GM12878 (cell line): ENCODE results near the gene LAMP1. TPM values are rescaled to one million over a fixed set of nuclear protein-coding genes. Genes with fewer than 3 reads are reported as not detected.

Experiments
- ATAC-seq: fragments of 200-7000 bp; cut with Tn5 transposase; 3 replicates; pipeline ENCODE4 v1.9.1; 2020; ENCODE audit warnings: mild to moderate bottlenecking, moderate library complexity
- BruUV-seq: library from RNA; stranded (reverse); fragments of 400-500 nt; replicated peaks from 2 replicates; lab custom pipeline; 2021; lab: Mats Ljungman, UMichigan
- CTCF ChIA-PET: fragments of 300-600 bp; sonication (Branson Sonifier 250); formaldehyde crosslinking; extraction: SDS; loops from one replicate; lab custom pipeline; 2021; ENCODE audit warnings: inconsistent platforms; lab: Yijun Ruan, JAX
- POLR2A ChIA-PET: fragments of 350-600 bp; formaldehyde crosslinking; extraction: SDS; loops from one replicate; lab custom pipeline; 2021; ENCODE audit warnings: inconsistent platforms; lab: Charles Lee
- RAD21 ChIA-PET: fragments of 300-600 bp; sonication (Branson Sonifier 250); formaldehyde crosslinking; loops from one replicate; lab custom pipeline; 2023; ENCODE audit warnings: antibody characterized with exemption; ENCODE audit not compliant: unreplicated experiment; lab: Charles Lee
- SMC1A ChIA-PET: fragments of 300-600 bp; sonication (Branson Sonifier 250); formaldehyde crosslinking; loops from one replicate; lab custom pipeline; 2023; ENCODE audit not compliant: unreplicated experiment, uncharacterized antibody; lab: Charles Lee
- DNase-seq: peaks from one replicate; pipeline ENCODE4 v3.0.0-alpha.2; 2011; ENCODE audit warnings: low read depth, low spot score
- FAIRE-seq: peaks from 3 replicates; lab custom pipeline; 2011; peaks lifted over from hg19 to GRCh38; lab: Jason Lieb, UNC
- H2AFZ ChIP-seq: 2 replicates; pipeline ENCODE4 v1.6.0; 2011; ENCODE audit warnings: low read depth, low read length, control low read depth; ENCODE audit not compliant: control insufficient read depth
- H3K27ac ChIP-seq: 2 replicates; pipeline ENCODE4 v1.5.1; 2011; ENCODE audit warnings: control low read depth; ENCODE audit not compliant: control insufficient read depth, insufficient read depth
- H3K27me3 ChIP-seq, 2 experiments: replicated peaks in 1 of 2; 2 replicates each; pipeline versions ENCODE4 v1.6.0 to v1.6.1; 2011; ENCODE audit warnings: low read length in 1 of 2; ENCODE audit not compliant: control insufficient read depth in 2 of 2, insufficient read depth in 2 of 2
- H3K36me3 ChIP-seq, 2 experiments: 2 replicates each; pipeline ENCODE4 v1.5.1; 2011; ENCODE audit warnings: low read length in 1 of 2; ENCODE audit not compliant: control insufficient read depth in 2 of 2, insufficient read depth in 2 of 2
- H3K4me1 ChIP-seq: 2 replicates; pipeline ENCODE4 v1.6.1; 2011; ENCODE audit warnings: mild to moderate bottlenecking, low read length, moderate library complexity, mixed read lengths; ENCODE audit not compliant: control insufficient read depth, insufficient read depth
- H3K4me2 ChIP-seq: 2 replicates; pipeline ENCODE4 v1.6.0; 2011; ENCODE audit warnings: control low read depth; ENCODE audit not compliant: control insufficient read depth, insufficient read depth
- H3K4me3 ChIP-seq: fragments of 200-600 bp; sonication (generic); 2 replicates; pipeline ENCODE4 v1.5.1; 2016
- H3K79me2 ChIP-seq: 2 replicates; pipeline ENCODE4 v1.6.0; 2011; ENCODE audit warnings: low read length; ENCODE audit not compliant: control insufficient read depth, insufficient read depth
- H3K9ac ChIP-seq: 2 replicates; pipeline ENCODE4 v1.8.0; 2011; ENCODE audit warnings: low read length, control low read depth, mixed read lengths; ENCODE audit not compliant: control insufficient read depth, insufficient read depth
- H3K9me3 ChIP-seq: replicated peaks from 3 replicates; pipeline ENCODE4 v1.5.1; 2011; ENCODE audit warnings: mild to moderate bottlenecking, low read length; ENCODE audit not compliant: control insufficient read depth, insufficient read depth
- H4K20me1 ChIP-seq: 2 replicates; pipeline ENCODE4 v1.6.0; 2011; ENCODE audit not compliant: control insufficient read depth, insufficient read depth
- ASH2L ChIP-seq: fragments of 300-600, 200-600 bp; sonication (generic); IDR thresholded peaks from 2 replicates; pipeline ENCODE4 v1.6.1; 2017; ENCODE audit warnings: low read depth, mild to moderate bottlenecking, borderline replicate concordance
- BCL11A ChIP-seq: IDR thresholded peaks from 2 replicates; pipeline ENCODE4 v1.6.1; 2011; ENCODE audit warnings: low read depth, low read length
- BMI1 ChIP-seq: fragments of 450-650 bp; IDR thresholded peaks from 2 replicates; pipeline ENCODE4 v1.6.1; 2016; ENCODE audit warnings: mild to moderate bottlenecking, moderate library complexity, borderline replicate concordance
- CREM ChIP-seq: IDR thresholded peaks from 2 replicates; pipeline ENCODE4 v1.6.1; 2014; ENCODE audit warnings: antibody characterized with exemption, low read depth
- E4F1 ChIP-seq: fragments of 450-650 bp; IDR thresholded peaks from 2 replicates; pipeline ENCODE4 v1.6.1; 2018; ENCODE audit warnings: borderline replicate concordance, mild to moderate bottlenecking; ENCODE audit not compliant: partially characterized antibody
- GATAD2B ChIP-seq: fragments of 450-650 bp; conservative IDR thresholded peaks from 2 replicates; pipeline ENCODE4 v1.6.1; 2017; ENCODE audit warnings: low read depth, mild to moderate bottlenecking, moderate library complexity
- HDAC2 ChIP-seq: fragments of 200-600 bp; sonication (generic); IDR thresholded peaks from 2 replicates; pipeline ENCODE4 v1.6.1; 2017
- IRF5 ChIP-seq: fragments of 450-650 bp; IDR thresholded peaks from 2 replicates; pipeline ENCODE4 v1.6.1; 2017; ENCODE audit warnings: borderline replicate concordance
- KLF5 ChIP-seq: fragments of 450-650 bp; IDR thresholded peaks from 2 replicates; pipeline ENCODE4 v1.6.1; 2014; ENCODE audit warnings: mild to moderate bottlenecking; ENCODE audit not compliant: partially characterized antibody
- LARP7 ChIP-seq: fragments of 450-650 bp; IDR thresholded peaks from 2 replicates; pipeline ENCODE4 v1.6.1; 2017; ENCODE audit warnings: mild to moderate bottlenecking
- NKRF ChIP-seq: fragments of 450-650 bp; conservative IDR thresholded peaks from 2 replicates; pipeline ENCODE4 v1.6.1; 2017; ENCODE audit warnings: mild to moderate bottlenecking, moderate library complexity
- NR2F1 ChIP-seq: fragments of 450-650 bp; conservative IDR thresholded peaks from 2 replicates; pipeline ENCODE4 v1.6.1; 2017; ENCODE audit warnings: mild to moderate bottlenecking
- PAX8 ChIP-seq: fragments of 450-650 bp; IDR thresholded peaks from 2 replicates; pipeline ENCODE4 v1.6.1; 2017; ENCODE audit warnings: mild to moderate bottlenecking, moderate library complexity
- POLR2A ChIP-seq: IDR thresholded peaks from 2 replicates; pipeline ENCODE4 v1.6.1; 2011; ENCODE audit warnings: low read depth, mild to moderate bottlenecking, low read length
- POU2F2 ChIP-seq: IDR thresholded peaks from 3 replicates; pipeline ENCODE4 v1.6.1; 2011; ENCODE audit warnings: low read depth, mild to moderate bottlenecking, low read length, borderline replicate concordance
- RBBP5 ChIP-seq: fragments of 200-600 bp; sonication (generic); conservative IDR thresholded peaks from 2 replicates; pipeline ENCODE4 v1.6.1; 2016
- TAF1 ChIP-seq: IDR thresholded peaks from 2 replicates; pipeline ENCODE4 v1.6.1; 2011; ENCODE audit warnings: mild to moderate bottlenecking, low read depth, low read length, borderline replicate concordance
- TBL1XR1 ChIP-seq: IDR thresholded peaks from 2 replicates; pipeline ENCODE4 v1.6.1; 2012; ENCODE audit warnings: low read depth, low read length, improper control_type of control experiment
- WGBS: methylation state at CpG from one replicate; pipeline ENCODE4 v1.1.6; 2016; ENCODE audit warnings: low lambda C conversion rate; ENCODE audit not compliant: insufficient replicate concordance, insufficient coverage; ENCODE audit errors: missing lambda C conversion rate; 5-methylcytosine and 5-hydroxymethylcytosine counted together
- in situ Hi-C: fragments of 300-500 bp; cut with MboI; formaldehyde crosslinking; loops from 9 replicates; pipeline ENCODE4 v1.14.3; 2018; ENCODE audit warnings: mixed read lengths
- intact Hi-C: fragments of 100-400 bp; cut with micrococcal nuclease; formaldehyde crosslinking; loops from one replicate; pipeline ENCODE4 v1.14.2; 2022; ENCODE audit not compliant: unreplicated experiment
- polyA plus RNA-seq, 11 experiments: library from polyadenylated mRNA; depleted of rRNA in 4 of 11; unstranded in 6 of 11; stranded (reverse) in 5 of 11; fragments of >200 nt; fragmentation: Nextera tagmentation in 4 of 11; fragmentation: Illumina TruSeq in 1 of 11; extraction: Ambion mirVana in 4 of 11; extraction: Trizol in 1 of 11; gene quantifications; 1 replicate in 1 of 11; 2 replicates in 10 of 11; pipeline versions ENCODE4 v1.2.1 to v1.2.3, GENCODE V29; 2011 to 2016; ENCODE audit warnings: inconsistent platforms in 2 of 11, missing spikeins in 2 of 11, low read depth in 1 of 11
- total RNA-seq, 4 experiments: library from RNA; depleted of rRNA in 3 of 4; stranded (reverse); fragments of >200 nt in 3 of 4; fragmentation: Illumina TruSeq in 1 of 4; extraction: Trizol in 1 of 4; gene quantifications; 2 replicates each; pipeline versions ENCODE4 v1.2.1 to v1.2.3, GENCODE V29; 2013 to 2021

Gene LAMP1
- total and polyA plus RNA-seq, 10 of the 15 experiments (the other 5 are each of a cell fraction or from before 2014, with no cell fraction given), result 2.5 to 83.0 (median 32.7) TPM

- ChIA-PET SMC1A (interaction anchor here (1.5 kb wide), 1 partner anchor 90 kb away, joined by 3 read pairs; no protein-coding TSS in a partner anchor), CTCF (interaction anchor here (2.3 kb wide), 1 partner anchor 20 kb away, joined by 5 read pairs; no protein-coding TSS in a partner anchor), POLR2A (interaction anchor here (0.9 to 1.6 kb wide), 2 partner anchors 88 to 196 kb away, joined by 3 to 5 read pairs; partner anchors contain the start of genes CUL4A and PCID2), RAD21 (no interaction called here)
- BruUV-seq, result no TSS peak
- peaks cover 0 to 3% of the 10 kb centered on the region in 2 experiments; a peak in 1 of 4 replicates for H3K36me3 ChIP-seq
- H3K4me3 ChIP-seq, result peak overlapping the region; percentile 85
- H2AFZ ChIP-seq, result peak overlapping the region; percentile 96
- WGBS, result 2% methylated on average over 51 of the region's 58 CpGs
- H3K79me2 ChIP-seq, result peaks cover 44% of the 10 kb centered on the region
- H3K27me3 ChIP-seq, result peaks cover 0 to under 1% of the 10 kb centered on the region in 2 experiments; a peak in 2 of 4 replicates
- DNase-seq, result no peak
- H3K4me1 ChIP-seq, result no peaks in the 10 kb centered on the region
- H4K20me1 ChIP-seq, result no peaks in the 10 kb centered on the region
- in situ Hi-C loops (no loop called here), intact Hi-C loops (loop anchor here (1.0 to 10.0 kb wide), 4 partner anchors 89 to 287 kb away; partner anchors contain the start of genes DCUN1D2, PCID2 and TFDP1)
- peak overlapping the region; percentile 88 for H3K9ac ChIP-seq
- peak; percentile 81 for FAIRE-seq
- peak; percentile 70 for ATAC-seq
- H3K27ac ChIP-seq, result peak overlapping the region; percentile 87
- peak overlapping the region; percentile 80 for H3K4me2 ChIP-seq
- H3K9me3 ChIP-seq, result no peaks in the 10 kb centered on the region
- TF ChIP-seq NKRF, result 0 out of 2 replicates have a peak, but pooled peaks have one; percentile 46
- no peak for TF ChIP-seq HDAC2
- peak; percentile 39; the same call in 1 of the 2 replicates for TF ChIP-seq TAF1
- no peak for TF ChIP-seq BMI1
- peak; percentile 54; the same call in 1 of the 3 replicates for TF ChIP-seq POU2F2
- TF ChIP-seq GATAD2B, result 0 out of 2 replicates have a peak, but pooled peaks have one; percentile 12
- TF ChIP-seq PAX8, result no peak
- no peak for TF ChIP-seq KLF5
- 0 out of 2 replicates have a peak, but pooled peaks have one; percentile 57 for TF ChIP-seq LARP7
- TF ChIP-seq BCL11A, result no peak
- TF ChIP-seq RBBP5, result no peak
- peak; percentile 12 for TF ChIP-seq POLR2A
- no peak for TF ChIP-seq TBL1XR1
- TF ChIP-seq CREM, result no peak
- TF ChIP-seq IRF5, result no peak
- peak; percentile 64; the same call in 1 of the 2 replicates for TF ChIP-seq ASH2L
- TF ChIP-seq NR2F1, result no peak
- TF ChIP-seq E4F1, result no peak
These were observed 467 bp downstream of the LAMP1 start for GRCh38 chr13:113297370-113298042.
